Right ventricle myocardium superior (tissue), 1 donor: Measurements from ENCODE around the gene PIGO. TPM values are rescaled to one million over a fixed set of nuclear protein-coding genes. Genes with fewer than 3 reads are reported as not detected.
A peak's percentile ranks its signal among the peaks of the same experiment; 100 is the strongest.

Source experiments
- ATAC-seq: fragments of 200-7000 bp; cut with Tn5 transposase; one replicate; pipeline ENCODE4 v1.9.1; 2020; ENCODE audit warnings: mild to moderate bottlenecking; ENCODE audit not compliant: poor library complexity
- DNase-seq: peaks from one replicate; pipeline ENCODE4 v3.0.0-alpha.2; 2020
- intact Hi-C: fragments of 100-400 bp; cut with DNase I; formaldehyde crosslinking; loops from one replicate; pipeline ENCODE4 v1.11.2; 2022
- total RNA-seq: library from RNA; stranded (reverse); fragmentation: NEBNext Ultra II Directional; extraction: Animal tissue kit (Norgen Biotek cat#: 25700); gene quantifications from one replicate; pipeline ENCODE4 v1.2.1, GENCODE V29; 2021
- donor health status: DM: no; HTN: yes; CAD: no; lungs with severe emphysema.

Gene PIGO
- total RNA-seq, 1 donor from 2014 or later: 8.2 TPM

DNA sequence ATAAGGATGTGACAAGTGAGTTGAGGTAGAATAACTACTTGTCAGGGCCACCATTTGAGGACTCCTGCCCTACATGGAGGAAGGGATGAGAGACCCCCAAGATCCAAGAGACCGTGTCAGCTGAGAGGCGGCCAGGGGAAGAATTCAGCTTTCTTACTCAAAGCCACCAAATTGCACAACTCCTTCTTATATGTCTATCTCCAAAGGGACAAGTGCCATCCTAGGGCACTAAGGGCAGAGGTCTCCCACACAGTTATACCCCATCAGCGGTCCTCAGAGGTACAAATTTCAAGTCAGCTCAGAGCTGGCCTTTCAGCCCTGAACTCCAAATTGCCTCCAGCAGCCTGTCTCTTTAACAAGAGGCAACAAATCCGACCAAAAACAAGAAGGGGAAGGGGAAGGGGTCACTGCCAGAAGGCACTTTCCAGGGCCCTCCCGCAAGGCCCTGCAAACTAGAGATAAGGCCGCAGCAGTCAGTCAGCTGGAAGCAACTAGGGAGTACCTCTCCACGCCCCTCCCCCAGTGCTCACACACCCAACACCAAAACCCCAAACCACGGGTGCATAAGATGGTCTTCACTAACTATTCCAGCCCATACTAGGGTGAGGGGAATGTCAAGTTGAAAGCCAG lies 12.7 kb upstream of the PIGO start:
- intact Hi-C loops: no loop called here
- DNase-seq: no peak

DNA sequence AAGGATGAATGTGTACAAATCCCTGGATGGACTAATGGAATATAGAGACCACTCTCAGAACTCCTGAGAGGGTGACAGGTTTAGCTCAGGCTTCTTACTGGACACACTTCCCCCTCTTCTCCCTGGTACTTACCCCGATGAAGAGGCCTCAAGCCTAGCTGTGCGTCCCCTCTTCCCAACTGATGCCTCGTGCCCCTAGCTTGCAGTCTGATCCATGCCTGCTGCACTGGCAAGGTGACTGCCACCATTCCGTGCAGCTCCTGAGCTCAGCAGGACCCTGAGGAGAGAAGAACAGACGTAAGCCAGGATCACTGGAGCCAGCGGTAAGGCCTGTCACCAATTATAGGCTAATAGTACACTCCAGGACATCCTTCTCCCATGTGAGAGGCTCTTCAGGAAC lies 12.1 kb upstream of the PIGO start:
- intact Hi-C loops: no loop called here
- ATAC-seq: no peak
- DNase-seq: no peak

More for the DNA sequence above, 12.7 kb upstream of the PIGO start:
- no peak for ATAC-seq

DNA sequence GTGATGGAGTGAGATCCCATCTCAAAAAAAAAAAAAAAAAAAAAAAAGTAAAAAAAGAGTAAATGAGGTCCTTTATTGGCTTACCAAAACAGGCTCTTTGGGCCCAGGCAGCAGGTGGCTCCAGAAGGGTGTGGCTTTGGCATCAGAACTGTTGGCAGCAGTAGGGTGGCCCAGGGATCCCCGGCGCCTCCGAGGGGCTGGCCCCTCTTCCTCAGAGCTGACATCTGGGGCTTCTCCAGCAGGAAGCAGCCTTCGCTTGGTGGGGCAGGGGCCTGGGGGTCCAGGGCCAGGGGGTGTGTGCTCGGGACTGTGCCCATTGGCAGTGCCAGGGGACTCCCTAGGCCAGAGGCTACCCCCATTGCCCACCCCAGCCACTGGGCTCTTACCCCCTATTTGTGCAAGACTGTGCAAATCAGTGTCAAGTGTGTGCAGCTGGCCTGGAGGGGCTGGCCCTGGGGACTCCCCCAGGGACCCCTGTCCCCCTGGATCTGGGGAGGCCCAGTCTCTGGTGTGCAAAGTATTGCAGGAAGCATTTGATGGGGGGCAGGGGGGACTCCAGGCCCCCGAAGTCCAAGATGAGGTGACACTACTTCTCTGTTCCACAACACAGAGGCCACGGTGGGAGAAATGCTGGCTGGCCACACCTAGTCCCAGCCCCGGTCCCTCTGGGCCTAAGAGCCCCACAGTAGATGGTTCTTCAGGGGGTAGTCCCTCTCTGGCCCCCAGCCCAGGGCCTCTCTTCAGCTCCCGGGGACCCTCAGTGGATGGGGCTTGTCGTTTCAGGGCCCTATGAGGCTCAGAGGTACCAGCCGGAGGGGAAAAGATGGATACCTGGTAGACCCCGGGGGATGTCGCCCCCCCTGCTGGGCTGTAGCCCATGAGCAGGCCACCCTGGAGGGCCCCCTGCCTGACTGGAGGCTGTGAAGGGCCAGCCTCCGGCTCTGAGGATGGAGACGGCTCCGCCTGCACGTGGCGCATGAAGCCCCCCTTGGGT lies 11.2 kb upstream of the PIGO start:
- DNase-seq (no peak), ATAC-seq (no peak)
- intact Hi-C loops: no loop called here

DNA sequence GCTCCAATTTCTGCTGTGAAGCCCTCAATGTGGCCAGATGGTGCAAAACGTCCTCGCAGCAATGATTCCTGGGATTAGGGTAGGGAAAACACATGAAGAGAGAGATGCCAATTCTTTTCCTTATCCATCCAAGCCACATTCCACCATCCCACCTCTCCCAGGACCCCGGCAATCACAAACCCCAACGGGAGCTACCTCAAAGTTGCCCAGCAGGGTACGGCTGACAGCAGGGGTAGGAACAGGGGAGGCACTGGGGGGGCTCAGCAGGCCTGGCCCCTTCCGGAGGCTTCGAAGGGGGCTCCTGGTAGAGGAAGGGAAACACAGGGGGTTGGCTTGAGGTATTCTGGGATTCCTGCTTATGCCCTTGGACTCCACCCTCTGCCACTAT lies 9.9 kb upstream of the PIGO start:
- intact Hi-C loops: no loop called here
- DNase-seq: no peak
- ATAC-seq: no peak

DNA sequence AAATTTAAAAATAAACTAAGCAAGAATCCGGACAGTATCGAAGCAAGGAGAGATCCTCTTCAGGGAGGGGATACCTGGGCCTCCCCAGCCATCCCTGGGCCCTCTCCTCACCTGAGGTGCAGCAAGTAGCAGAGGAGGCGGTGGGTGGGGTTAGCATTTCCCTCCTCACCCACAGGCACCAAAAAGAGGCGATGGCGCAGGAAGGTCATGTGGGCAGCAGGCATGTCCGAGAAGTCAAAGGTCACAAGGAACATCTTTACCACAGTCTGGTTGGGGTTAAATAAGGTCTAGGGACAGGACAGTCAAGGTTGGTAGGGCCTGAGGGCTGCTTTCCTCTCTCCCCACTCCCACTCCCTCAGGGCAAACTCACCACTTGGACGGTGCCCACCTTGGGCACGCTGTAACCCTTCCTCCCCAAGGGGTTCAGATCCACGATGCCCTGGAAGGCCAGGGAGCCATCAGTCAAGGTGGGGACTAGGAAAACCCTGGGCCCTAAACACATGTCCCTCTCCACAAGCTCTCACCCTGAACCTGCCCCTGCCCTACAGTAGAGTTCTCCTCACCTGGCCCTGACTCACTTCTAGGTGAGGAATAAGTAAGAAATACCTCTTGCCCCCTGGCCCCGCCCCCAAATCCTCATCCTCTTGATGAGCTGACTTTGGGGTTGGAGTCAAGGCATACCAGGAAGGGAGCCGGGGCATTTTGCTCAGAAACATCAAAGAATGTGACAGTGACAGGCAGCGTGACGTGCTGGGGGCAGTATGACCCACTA lies 9.4 kb upstream of the PIGO start:
- DNase-seq (no peak), ATAC-seq (no peak)
- intact Hi-C loops: no loop called here

DNA sequence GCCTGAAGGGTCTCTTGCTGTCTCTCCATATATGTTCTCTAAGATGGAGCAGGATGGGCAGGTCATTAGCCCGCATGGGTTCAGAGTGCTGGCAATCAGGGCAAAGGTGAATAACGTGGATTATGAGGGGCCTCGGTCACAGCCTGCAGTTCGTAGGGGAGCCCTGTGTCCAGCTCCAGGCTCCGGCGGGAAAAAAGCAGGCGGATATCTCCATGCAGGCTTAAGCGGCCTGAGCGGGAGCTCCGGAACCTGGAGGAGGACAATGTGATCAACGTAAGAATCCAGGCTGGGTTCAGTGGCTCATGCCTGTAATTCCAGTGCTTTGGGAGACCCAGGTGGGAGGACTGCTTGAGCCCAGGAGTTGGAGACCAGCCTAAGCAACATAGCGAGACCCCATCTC lies 8.7 kb upstream of the PIGO start:
- intact Hi-C loops: no loop called here
- no peak for DNase-seq

DNA sequence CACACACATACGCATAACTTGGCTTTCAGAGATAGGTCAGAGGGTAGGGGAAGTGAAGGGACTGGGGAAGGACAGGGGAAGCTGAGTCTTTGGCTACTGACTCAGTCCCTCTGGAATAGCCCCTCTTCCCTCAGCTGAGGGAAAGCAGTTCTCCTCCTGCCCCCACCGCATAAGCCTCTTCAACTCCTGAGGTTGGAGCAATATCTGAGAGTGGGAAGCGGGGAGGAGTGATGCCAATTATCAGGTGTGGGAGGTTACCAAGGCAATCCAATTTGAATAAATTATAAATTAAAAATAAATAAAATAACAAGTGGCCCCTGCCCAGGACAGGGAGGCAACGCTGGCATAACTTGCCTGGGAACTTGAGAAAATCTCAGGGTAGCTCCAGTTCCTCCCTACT lies 8.2 kb upstream of the PIGO start:
- intact Hi-C loops: no loop called here
- ATAC-seq: no peak
- DNase-seq: no peak

More for the DNA sequence above, 8.7 kb upstream of the PIGO start:
- ATAC-seq: no peak

DNA sequence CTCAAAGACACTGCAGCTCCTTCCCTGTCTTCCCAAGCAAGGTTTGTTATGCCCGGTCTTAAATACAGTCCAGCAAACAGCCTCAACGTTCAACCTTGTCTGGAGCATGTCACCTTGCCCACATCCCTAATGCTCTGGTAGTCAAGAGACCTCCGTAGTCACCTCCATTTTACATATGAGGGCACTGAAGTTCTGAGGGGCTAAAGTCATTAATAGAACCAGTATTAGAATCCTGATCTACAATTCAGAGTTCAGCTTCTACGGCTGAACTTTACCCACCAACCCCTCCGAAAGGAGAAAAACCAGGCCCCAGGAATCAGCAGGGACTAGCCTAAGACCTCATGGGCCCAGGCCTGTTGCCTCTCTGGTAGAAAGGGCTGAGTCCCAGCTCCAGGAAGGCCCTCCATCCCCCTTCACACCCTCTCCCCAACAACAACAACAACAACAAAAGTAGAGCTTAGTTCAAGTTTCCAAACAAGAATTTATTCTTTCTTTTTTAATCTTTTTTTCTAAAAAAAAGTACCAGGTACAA lies 7.3 kb upstream of the PIGO start:
- intact Hi-C loops: no loop called here
- peak; percentile 1 for ATAC-seq
- DNase-seq: no peak

DNA sequence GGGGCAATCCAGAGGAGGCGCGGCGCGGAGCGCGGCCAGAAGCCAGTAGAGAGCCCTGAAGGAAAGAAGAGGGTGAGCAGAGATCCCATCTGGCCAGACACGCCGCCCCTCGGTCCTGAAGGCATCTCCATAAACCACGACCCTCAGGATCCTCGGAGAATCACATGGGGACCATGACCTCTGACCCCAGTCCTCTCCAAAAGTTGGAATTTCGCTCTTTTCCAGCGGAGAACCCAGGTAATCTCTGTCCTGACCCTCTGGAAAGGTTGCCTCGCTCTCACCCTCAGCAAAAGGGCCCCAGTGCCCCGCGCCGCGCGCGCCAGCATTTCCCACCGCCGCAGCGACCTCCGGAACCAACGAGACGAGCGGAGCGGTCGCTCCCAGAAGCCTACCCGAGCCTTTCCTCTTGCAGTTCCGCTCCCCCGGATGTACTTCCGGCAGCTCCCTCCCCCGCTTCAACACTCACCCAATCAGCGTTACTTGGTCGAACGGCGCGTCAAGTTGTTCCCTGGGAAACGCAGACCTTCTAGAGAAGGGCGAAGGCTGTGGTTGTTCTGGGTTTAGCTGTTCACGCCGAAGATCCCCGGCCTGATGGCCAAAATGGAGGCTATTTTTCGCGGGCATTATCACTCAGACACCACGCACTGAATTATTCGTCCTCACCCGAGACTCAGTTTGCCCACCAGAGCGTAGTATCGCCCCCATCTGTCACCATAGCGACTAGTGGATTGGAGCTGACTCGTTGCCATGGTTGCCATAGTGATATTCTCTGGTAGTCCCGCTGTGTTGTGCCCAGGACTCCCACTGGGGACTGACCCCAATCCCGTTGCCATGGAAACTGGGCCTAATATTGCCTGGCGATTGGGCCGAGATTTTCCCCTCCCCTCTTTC lies 6.6 kb upstream of the PIGO start, which contains the start of gene STOML2:
Gene STOML2 (minus strand): TSS at position 363 of the 891 bp plus-strand sequence. CDS start 37 bp downstream, at position 326.
- intact Hi-C loops: no loop called here

DNA sequence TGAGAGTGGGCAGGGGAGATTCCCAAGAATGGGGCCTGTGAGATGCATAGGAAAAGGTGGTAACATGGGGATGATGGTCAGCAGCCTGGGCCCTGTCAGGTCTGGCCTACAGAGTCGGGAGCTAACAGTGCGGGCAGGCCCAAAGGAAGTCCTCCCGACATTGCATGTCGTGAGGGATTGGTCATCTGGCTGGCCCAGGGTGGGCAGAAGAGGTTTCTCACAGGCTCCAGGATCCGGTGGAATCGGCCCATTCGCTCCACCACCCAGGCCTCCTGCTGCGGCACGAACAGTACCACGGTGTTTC lies 6.0 kb upstream of the PIGO start:
- no peak for DNase-seq
- peak; percentile 35 for ATAC-seq
- intact Hi-C loops: no loop called here

More for the DNA sequence above, 6.6 kb upstream of the PIGO start, which contains the start of gene STOML2:
- DNase-seq (peak; percentile 96), ATAC-seq (peak; percentile 98)

DNA sequence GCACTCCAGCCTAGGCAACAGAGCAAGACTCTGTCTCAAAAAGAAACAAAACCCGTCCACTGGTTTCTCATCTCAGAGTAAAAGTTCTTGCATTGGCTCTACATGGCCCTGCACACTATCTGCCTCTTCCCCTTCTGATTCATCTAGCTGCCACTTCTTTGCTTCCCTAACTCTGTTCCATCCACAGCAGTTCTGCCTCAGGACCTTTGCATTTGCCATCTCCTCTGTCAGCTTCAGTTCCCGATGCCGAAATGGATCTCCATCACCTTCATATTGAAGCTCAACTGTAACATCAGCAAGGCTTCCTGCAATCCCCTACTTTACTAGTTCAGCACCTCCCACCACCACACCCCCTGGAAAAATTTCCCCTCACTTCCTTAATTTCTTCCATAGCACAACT lies 1.2 kb upstream of the PIGO start:
- intact Hi-C loops: loop anchor here (5.0 to 10.0 kb wide), 2 partner anchors 113 to 195 kb away; partner anchors contain the start of gene DNAJB5
- no peak for DNase-seq
- no peak for ATAC-seq

DNA sequence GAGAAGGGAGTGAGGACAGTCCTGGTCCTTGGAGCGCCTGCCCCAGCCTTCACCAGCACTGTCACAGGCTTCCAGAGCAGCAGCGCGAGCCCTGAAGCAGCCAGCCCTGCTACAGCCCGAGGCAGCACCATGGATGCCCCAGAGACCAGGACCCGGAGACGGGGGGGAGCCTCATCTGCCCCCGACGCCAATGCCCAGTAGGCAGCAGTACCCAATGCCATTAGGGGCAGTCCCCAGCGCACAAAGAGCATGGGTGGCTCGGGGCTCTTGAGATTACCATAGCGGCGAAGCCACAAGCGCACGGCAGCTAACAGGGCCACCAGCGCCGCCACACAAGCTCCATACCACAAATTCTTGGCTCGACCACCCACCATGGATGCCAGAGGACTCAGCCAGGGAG lies 4.9 kb downstream of the PIGO start:
- no peak for DNase-seq
- ATAC-seq: no peak
- intact Hi-C loops: loop anchor here (10.0 kb wide), 1 partner anchor 107 kb away; the partner anchor contains the start of gene DNAJB5

DNA sequence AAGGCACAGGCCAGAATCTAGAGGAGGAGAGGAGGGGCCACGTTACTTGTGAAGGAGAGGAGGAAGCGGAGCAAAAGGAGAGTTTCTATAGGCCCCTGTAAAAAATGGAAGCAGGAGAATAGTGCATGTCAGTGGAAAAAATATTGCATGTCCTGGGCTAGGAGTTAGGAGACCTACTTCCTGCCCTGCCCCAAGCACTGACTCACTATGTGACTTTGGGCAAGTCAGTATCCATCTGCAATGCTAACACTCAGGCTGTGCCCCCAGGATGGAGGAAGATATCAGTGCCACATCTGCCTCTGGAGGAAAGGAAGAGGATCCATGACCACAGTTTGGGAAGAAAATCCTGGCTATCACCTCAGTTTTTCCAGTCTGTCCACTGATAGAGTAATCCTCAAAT lies 7.0 kb downstream of the PIGO start:
- intact Hi-C loops: no loop called here
- ATAC-seq (no peak), DNase-seq (no peak)

DNA sequence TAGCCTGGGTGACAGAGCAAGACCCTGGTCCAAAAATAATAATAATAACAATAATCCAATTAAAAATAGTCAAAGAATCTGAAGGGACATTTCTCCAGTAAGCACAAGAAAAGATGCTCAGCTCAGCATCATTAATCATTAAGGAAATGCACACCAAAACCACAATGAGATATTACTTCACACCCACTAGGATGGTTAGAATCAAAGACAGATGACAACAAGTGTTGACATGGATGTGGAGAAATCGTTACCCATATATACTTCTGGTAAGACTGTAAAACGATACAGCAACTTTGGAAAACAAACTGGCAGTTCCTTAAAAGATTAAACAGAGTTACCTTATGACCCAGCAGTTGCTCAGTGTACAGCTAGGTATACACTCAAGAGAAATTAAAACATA lies 11.3 kb downstream of the PIGO start:
- ATAC-seq (no peak), DNase-seq (no peak)
- intact Hi-C loops: no loop called here

DNA sequence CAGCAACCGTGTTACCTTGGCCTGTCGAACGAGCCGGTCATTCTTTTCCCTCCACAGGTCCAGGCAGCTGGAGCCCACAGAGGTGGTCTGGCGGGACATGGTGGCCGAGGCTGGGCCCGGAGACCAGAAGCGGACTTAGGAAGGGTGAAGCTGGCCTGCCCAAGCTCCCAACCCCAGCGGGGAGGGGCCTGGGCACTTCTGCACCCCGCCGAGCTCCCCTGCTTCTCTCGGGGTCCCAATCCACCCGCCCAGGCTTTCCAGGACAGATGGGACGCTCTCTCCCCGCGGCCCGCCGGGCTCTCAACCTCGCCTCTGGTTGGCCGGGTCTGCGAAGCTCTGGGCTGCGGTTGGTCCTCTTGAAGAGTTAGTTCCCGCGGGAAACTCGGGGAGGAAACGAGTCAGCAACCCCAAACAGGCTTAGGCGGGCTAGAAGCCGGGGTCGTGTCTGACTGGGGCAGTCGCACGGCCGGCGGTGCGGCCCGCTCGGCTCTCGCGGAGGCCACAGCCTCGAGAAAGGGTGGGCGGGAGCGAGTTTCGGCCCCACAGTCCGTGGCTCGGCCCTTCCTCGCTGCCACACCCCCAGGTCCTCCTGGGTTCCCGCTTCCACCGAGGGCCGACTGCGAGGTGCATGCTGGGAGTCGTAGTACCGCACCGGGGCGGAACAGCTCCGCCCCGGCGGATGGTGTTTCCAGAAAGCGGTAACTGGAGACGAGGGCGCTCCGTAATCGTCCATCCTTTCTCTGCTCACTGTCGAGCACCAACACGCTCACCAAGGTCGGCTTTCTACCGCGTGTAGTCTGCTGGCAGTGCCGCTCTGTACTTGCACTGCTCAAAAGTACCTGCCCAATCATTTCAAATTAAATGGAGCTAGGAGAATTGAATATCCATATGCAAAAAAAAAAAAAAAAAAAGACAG lies 16.7 kb downstream of the PIGO start, which contains the start of gene FANCG:
Gene FANCG (minus strand): TSS at position 517 of the 916 bp plus-strand sequence. CDS start 418 bp downstream, at position 99.
- intact Hi-C loops: no loop called here
- peak; percentile 98 for ATAC-seq
- DNase-seq: peak; percentile 95

DNA sequence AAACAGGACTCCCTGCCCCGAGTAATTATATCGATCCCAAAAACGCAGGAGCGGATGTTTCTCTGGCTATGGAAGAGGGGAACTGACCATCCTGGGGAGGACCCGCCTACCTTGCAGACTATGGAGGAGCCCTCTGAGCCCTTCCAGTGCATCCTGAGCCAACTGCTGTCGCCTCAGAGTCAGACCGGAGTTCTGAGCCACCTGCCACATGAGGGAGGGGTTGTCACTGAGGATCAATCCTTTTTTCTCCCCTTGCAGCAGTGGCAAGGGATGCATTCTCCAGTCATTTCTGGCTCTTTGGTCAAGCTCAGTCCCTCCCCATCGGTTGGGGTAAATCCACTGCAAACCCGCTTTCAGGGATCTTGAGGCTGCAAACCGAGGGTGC lies 17.4 kb downstream of the PIGO start:
- ATAC-seq (no peak), DNase-seq (no peak)
- intact Hi-C loops: no loop called here

DNA sequence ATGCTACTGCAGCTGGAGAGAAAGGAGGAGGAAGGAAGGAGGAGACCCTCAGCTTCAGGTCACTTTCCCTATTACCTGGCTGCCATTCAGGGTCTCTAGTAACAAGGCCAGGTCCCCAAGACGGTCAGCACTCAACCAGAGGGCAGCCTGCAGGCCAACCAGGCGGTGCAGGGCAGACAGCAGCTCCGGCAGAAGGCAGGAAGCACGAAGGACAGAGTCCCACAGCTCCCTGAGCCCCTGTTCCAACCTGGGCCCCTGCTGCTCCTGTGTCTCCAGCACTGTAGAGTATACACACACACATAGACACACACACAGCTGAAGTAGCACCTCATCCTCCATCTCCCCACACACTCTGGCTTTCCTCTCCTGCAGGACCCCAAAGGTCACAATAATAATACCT lies 18.3 kb downstream of the PIGO start:
- DNase-seq (no peak), ATAC-seq (no peak)
- intact Hi-C loops: no loop called here
